DOHH2 (cell line): ENCODE results near the gene MYEOV.

Experiments used
- H3F3A ChIP-seq: fragments of 200-600 bp; sonication (generic), shearing (Covaris generic); 2 replicates; pipeline ENCODE4 v1.6.0; 2016; ENCODE audit warnings: antibody characterized with exemption, mild to moderate bottlenecking; ENCODE audit not compliant: control insufficient read depth, insufficient read depth
- H3K27ac ChIP-seq: fragments of 200-600 bp; sonication (generic); 2 replicates; pipeline ENCODE4 v1.5.1; 2014; ENCODE audit warnings: low read depth, mild to moderate bottlenecking, low read length, moderate library complexity
- H3K27me3 ChIP-seq: fragments of 200-600 bp; sonication (generic); 2 replicates; pipeline ENCODE4 v1.6.1; 2014; ENCODE audit warnings: mild to moderate bottlenecking, low read length, mixed read lengths; ENCODE audit not compliant: control insufficient read depth
- H3K36me3 ChIP-seq: fragments of 200-600 bp; sonication (generic); 2 replicates; pipeline ENCODE4 v1.6.1; 2014; ENCODE audit warnings: mild to moderate bottlenecking, low read length, moderate library complexity, mixed read lengths; ENCODE audit not compliant: control insufficient read depth
- H3K4me1 ChIP-seq: fragments of 200-600 bp; sonication (generic); 2 replicates; pipeline ENCODE4 v1.6.1; 2014; ENCODE audit warnings: mild to moderate bottlenecking, low read length, mixed read lengths; ENCODE audit not compliant: control insufficient read depth
- H3K4me2 ChIP-seq: fragments of 200-600 bp; sonication (generic); 2 replicates; pipeline ENCODE4 v1.6.0; 2014; ENCODE audit warnings: mild to moderate bottlenecking, low read length, moderate library complexity
- H3K4me3 ChIP-seq: fragments of 200-600 bp; sonication (generic); 2 replicates; pipeline ENCODE4 v1.5.1; 2014; ENCODE audit warnings: mild to moderate bottlenecking, low read length, mixed read lengths
- H3K79me2 ChIP-seq: fragments of 200-600 bp; sonication (generic); 2 replicates; pipeline ENCODE4 v1.6.1; 2014; ENCODE audit warnings: mild to moderate bottlenecking, low read length, mixed read lengths; ENCODE audit not compliant: control insufficient read depth
- H3K9me2 ChIP-seq: fragments of 200-600 bp; sonication (generic); replicated peaks from 2 replicates; pipeline ENCODE4 v1.6.1; 2014; ENCODE audit warnings: mild to moderate bottlenecking, low read length, mixed read lengths; ENCODE audit not compliant: control insufficient read depth
- H3K9me3 ChIP-seq: fragments of 200-600 bp; sonication (generic); 2 replicates; pipeline ENCODE4 v1.6.1; 2014; ENCODE audit warnings: antibody characterized with exemption, low read length, mixed read lengths; ENCODE audit not compliant: control insufficient read depth, insufficient read depth
- H4K20me1 ChIP-seq: fragments of 200-600 bp; sonication (generic); 2 replicates; pipeline ENCODE4 v1.6.0; 2014; ENCODE audit warnings: low read depth, mild to moderate bottlenecking, antibody characterized with exemption, low read length, moderate library complexity; ENCODE audit not compliant: control insufficient read depth, insufficient read depth
- CTCF ChIP-seq: fragments of 200-600 bp; sonication (generic); IDR thresholded peaks from one replicate; pipeline ENCODE4 v1.5.1; 2014; ENCODE audit warnings: antibody characterized with exemption, mild to moderate bottlenecking, low read depth, low read length; ENCODE audit not compliant: poor library complexity, severe bottlenecking
- EZH2phosphoT487 ChIP-seq: fragments of 200-600 bp; sonication (generic); IDR thresholded peaks from 2 replicates; pipeline ENCODE4 v1.6.1; 2017; ENCODE audit warnings: borderline replicate concordance, mild to moderate bottlenecking, antibody characterized with exemption, low read length, moderate library complexity, mixed read lengths

MYEOV gene

GRCh38 chr11:69311767-69312385 lies 17.9 kb downstream of the MYEOV start:
- Histone ChIP-seq H3F3A (no peaks in the 10 kb centered on the region), H3K4me2 (peak overlapping the region; percentile 60), H3K4me1 (peaks cover 13% of the 10 kb centered on the region), H4K20me1 (no peaks in the 10 kb centered on the region), H3K27me3 (peaks cover 10% of the 10 kb centered on the region; the same call in 1 of the 2 replicates), H3K4me3 (no peak overlapping the region; the same call in 1 of the 2 replicates), H3K36me3 (no peaks in the 10 kb centered on the region), H3K9me3 (no peaks in the 10 kb centered on the region), H3K27ac (peak overlapping the region; percentile 47), H3K9me2 (no peaks in the 10 kb centered on the region), H3K79me2 (no peaks in the 10 kb centered on the region)
- TF ChIP-seq EZH2phosphoT487 (no peak), CTCF (no peak)

GRCh38 chr11:69312453-69313404 lies 18.8 kb downstream of the MYEOV start:
- Histone ChIP-seq H3K27ac (no peak overlapping the region), H3K79me2 (no peaks in the 10 kb centered on the region), H3K9me3 (no peaks in the 10 kb centered on the region), H3F3A (no peaks in the 10 kb centered on the region), H4K20me1 (no peaks in the 10 kb centered on the region), H3K36me3 (no peaks in the 10 kb centered on the region), H3K4me1 (peaks cover 13% of the 10 kb centered on the region), H3K27me3 (peaks cover 14% of the 10 kb centered on the region), H3K9me2 (no peaks in the 10 kb centered on the region), H3K4me3 (no peak overlapping the region), H3K4me2 (no peak overlapping the region)
- TF ChIP-seq CTCF: no peak
- no peak for TF ChIP-seq EZH2phosphoT487

- Histone ChIP-seq H3K4me3 (no peak overlapping the region), H3K9me3 (no peaks in the 10 kb centered on the region), H3K9me2 (no peaks in the 10 kb centered on the region), H3K27me3 (peaks cover 12% of the 10 kb centered on the region), H3K4me2 (no peak overlapping the region), H3K36me3 (no peaks in the 10 kb centered on the region), H3K79me2 (no peaks in the 10 kb centered on the region), H3F3A (no peaks in the 10 kb centered on the region), H3K4me1 (peaks cover 13% of the 10 kb centered on the region), H4K20me1 (no peaks in the 10 kb centered on the region), H3K27ac (no peak overlapping the region)
- TF ChIP-seq EZH2phosphoT487 (no peak), CTCF (no peak)
Observed at GRCh38 chr11:69313992-69314391, 20.0 kb downstream of the MYEOV start.
